GM15510 (cell line): ENCODE data around the gene NOXA1.

Source experiments
- POLR2A ChIP-seq: IDR thresholded peaks from 3 replicates; pipeline ENCODE4 v1.6.1; 2011; ENCODE audit warnings: borderline replicate concordance; ENCODE audit not compliant: insufficient read length; ENCODE audit errors: extremely low read depth

Gene NOXA1

DNA sequence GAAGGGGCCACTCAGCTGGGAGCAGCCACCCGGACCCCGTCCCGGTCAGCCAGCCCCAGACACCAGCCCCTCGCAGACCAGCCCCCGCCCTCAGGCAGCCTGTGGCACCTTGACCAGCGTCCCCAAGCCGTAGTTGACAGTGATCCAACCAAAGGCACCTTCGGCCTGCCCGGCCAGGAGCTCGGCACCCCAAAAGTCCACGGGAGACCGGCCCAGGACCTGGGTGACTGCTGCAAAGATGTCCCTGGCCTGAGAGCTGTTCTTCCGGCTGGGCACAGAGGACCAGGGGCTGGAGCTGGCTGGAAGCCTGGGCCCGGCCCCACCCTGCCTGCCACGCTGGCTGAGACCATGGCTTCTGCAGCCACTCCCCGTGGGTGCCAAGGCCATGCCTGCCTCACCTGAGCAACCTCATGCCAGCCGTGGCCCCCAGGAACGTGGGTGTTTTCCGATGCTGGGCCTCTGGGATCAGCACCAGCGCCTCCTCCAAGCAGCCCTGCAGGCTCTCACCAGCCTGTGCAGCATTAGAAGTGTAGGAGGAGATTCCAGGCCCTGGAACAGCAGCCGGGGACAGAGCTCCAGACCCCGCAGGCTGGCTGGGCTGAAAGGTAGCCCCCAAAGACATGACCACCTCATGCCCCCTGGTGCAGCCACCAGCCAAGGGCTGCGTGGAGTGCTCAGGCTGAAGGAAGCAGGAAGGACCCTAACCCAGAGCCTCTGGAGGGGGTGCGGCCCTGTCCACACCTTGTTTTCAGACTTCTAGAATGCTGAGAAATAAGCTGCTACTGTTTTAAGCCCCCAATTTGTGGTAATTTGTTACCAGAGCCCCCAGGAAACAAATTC, 13.8 kb downstream of the NOXA1 start:
- TF ChIP-seq POLR2A, result no peak

DNA sequence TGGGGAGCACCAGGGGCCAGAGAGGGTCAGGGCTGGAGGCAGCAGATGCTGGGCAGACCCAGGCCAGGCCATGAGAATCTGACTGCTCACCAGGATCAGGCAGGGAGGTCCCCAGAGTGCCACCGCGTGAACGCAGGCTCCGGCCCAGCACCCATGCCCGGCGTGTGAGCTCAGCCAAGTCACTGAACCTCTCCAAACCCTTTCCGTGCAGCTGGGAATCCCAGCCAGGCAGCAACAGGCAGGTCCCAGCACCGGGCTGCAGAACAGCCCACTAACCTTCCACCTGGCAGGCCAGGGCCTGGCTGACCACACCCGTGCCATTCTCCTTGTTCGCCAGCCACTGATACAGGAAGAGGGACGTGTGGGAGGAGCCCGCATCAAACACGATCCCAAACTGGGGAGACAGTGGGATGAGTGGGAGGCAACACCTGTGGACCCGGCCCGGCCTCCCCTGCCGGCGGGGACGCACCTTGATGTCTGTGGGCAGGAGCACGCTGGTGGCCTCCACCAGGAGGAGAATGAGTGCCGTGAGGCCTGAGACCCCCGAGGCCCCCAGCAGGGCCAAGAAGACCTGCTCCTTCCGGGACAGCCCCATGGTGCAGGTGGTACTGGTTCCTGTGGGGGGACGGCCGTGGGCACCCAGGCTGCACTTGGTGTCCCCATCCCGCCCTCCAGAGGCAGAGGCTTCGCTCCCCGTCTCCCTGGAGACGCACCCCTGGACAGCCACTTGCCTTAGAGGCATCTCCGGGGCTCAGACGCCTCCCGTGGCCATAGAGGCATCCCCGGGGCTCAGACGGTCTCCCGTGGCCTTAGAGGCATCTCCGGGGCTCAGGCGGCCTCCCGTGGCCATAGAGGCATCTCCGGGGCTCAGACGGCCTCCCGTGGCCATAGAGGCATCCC, 14.7 kb downstream of the NOXA1 start:
- TF ChIP-seq POLR2A, result no peak

DNA sequence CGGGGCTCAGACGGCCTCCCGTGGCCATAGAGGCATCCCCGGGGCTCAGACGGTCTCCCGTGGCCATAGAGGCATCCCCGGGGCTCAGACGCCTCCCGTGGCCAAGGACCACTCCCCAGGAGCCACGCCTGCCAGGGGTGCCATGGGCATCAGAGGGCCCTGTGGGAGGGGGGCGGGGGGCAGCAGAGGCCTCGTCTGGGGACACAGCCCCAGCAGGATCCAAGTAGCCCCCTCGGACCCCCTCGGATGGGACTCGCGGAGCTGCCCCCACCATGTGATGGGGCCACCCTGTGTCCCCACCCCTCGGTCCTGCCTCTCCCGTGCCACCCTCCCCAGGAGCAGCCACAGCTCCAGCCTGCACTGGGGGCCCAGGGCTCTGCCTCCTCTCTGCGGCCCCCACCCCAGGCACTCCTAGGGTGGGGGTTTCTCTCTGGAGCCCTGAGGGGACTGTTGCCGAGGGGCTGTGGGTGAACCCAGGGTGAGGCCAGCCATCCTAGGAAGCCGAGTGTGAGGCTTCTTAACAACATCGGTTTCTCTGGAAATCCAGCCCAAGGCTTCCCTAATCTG, 15.5 kb downstream of the NOXA1 start:
- no peak for TF ChIP-seq POLR2A

DNA sequence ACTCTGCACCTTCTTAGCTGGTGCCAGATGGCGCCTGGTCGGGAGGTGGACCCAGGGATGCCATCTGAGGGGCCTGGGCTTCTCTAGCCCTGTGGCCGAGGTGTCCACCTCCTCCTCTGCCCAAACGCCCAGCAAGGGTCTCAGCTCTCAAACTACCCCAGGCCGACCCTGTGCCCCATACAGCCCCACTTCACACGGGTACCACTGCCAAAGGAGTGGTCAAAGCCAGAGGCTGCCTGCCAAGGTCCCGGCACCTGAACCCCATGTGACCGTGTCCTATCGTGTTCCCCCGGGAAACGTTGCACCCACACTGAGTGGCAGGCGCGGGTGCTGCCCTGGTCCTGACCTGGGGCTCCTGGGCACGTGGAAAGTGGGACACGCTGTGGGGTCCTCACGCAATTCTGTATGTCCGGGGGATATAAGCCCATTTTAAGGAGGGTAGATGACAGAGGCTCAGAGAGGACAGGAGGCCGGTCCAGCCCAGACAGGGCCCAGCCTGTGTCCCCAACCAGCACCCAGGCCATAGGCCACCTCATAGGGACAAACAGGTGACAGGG, 16.0 kb downstream of the NOXA1 start:
- TF ChIP-seq POLR2A, result no peak

DNA sequence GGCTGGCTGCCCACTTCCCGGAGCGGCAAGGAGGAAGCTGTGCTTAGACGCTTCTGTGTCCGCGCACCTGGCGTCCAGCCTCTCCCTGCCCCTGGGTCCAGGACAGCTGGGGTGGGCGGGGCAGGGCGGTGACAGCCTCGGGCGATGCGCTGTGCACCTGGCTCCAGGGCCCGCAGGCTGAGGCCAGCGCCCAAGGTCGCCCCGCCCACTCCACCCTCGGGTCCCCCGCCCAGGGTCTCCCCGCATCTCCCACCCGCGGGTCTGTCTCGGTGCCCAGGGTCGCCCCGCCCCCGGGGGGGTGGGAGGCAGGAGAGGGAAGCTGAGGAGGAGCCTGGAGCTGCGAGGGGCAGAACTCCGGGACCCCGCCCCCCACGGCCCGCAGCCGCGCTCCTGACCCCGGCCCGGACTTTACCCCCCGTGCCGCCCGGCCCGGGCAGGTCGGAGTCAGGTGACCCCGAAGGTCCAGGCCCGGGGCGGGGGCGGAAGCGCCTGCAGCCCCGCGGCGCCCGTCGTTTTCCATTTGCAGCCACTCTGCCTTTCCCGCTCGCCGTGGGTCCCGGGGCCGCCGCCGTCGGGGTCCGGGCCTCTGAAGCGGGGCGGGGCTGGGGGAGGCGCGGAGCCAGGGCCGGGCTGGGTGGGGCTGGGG, 18.2 kb downstream of the NOXA1 start, which contains the start of gene ENTPD8:
Gene ENTPD8 (minus strand): TSS at position 69 of the 646 bp plus-strand sequence. CDS start 3,072 bp downstream, outside the sequence.
- TF ChIP-seq POLR2A, result no peak

DNA sequence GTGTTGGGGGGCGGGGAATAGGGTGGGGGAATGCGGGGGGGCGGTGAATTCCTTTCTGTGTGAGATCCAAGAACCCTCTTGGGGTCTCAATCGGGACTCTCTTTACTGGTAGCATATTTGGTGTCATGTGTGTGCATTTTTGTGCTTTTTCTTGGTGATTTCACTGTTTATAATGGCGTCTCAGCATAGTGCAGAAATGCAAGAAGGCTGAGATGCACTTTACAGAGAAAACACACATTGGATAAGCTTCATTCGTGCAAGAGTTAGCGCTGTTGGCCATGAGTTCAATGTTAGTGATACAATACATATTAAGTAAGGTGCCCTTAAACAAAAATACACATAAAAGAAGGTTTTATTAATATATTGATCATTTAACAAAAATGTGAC, 18.7 kb downstream of the NOXA1 start:
- no peak for TF ChIP-seq POLR2A

DNA sequence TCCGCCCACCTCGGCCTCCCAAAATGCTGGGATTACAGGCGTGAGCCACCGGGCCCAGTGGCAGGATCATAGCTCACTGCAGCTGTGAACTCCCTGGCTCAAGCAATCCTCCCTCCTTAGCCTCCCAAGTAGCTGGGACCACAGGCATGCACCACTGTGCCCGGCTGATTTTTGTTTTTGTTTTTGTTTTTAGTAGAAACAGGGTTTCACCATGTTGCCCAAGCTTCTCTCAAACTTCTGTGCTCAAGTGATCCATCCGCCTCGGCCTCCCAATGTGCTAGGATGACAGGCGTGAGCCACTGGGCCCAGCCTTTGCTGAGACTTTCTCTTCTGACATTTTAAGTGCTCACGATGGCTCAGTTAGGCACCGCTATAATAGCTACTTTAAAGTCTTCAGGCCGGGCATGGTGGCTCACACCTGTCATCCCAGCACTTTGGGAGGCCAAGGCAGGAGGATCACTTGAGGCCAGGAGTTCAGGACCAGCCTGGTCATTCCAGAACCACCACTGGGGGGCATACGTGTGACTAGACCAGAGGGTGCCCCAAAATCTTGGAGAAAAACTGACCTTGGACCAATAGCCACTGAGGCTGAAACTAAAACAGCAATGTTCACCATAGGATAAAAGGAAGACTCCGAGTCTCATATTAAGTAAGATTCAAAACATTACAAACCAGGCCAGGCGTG, 21.1 kb downstream of the NOXA1 start:
- TF ChIP-seq POLR2A, result no peak

DNA sequence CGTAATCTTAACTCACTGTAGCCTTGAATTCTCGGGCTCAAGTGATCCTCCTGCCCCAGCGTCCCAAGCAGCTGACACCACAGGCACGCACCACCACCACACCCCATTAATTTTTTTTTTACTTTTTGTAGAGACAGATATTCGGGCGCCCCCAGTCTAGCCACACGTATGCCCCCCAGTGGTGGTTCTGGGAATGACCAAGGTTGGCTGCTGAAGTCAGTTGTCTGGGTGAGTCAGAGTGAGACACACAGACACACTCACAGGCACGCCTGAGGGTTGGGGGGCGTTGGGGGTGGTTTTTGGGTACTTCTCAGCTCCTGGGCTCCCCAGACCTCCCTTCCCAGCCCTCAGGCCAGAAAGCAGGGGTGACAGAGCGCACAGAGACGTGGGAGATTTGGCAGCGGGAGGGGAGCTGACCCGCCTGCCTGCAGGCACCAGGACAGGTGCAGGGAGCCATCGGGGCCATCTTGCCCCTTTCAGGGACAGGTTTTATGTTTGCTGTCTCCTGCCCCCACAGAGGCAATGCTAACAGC, 22.1 kb downstream of the NOXA1 start:
- TF ChIP-seq POLR2A, result no peak

DNA sequence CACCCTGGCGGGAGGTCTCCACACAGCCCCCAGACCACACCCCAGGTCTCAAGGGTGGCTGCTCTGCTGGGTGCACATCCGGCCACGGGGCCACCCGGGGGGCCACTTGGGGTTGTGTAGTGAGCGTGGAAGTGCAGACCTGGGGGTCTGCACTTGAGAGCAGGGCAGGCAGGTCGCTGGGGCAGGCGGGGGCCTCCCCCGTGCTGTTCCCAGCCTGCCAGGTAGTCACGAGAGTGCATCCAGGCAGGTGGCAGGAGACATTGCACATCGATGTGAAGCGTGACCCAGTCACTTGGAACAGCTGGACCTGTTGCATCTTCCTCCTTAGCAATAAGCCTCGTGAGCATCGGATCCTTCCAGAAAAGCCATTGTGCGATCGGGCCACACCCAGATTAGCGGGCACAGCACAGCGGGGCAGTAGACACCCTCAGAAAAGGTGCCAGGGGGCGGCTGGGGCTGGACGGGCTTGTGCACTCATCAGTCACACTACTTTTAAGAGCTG, 22.8 kb downstream of the NOXA1 start:
- no peak for TF ChIP-seq POLR2A

DNA sequence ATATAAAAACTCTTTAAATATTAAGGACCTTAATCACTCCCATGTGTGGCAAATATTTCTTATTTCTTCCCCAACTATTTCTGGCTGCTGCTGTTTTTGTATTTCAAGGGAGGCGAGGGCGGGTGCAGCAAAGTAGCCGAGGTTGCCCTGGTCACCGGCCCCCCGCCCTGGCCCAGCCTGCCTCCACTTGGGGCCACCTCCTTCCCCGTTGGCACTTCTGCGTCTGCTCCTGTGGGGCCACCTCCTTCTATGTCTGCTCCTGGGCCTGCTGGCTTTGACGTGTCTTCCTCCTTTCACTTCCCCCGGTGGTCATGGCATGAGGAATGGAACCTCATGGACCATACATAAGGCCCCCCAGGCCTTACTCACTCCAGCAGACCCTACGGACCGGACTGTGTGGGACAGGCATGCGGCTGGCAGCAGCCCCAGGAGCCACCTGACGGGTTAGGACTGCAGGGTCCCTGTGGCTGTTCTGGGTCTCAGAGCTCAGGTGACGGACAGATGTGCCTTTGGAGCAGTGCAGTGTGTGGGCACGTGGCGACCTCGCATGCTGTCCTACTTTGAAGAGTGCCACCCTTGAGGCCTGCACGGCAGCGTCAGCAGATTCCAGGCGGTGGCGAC, 23.8 kb downstream of the NOXA1 start:
- no peak for TF ChIP-seq POLR2A

DNA sequence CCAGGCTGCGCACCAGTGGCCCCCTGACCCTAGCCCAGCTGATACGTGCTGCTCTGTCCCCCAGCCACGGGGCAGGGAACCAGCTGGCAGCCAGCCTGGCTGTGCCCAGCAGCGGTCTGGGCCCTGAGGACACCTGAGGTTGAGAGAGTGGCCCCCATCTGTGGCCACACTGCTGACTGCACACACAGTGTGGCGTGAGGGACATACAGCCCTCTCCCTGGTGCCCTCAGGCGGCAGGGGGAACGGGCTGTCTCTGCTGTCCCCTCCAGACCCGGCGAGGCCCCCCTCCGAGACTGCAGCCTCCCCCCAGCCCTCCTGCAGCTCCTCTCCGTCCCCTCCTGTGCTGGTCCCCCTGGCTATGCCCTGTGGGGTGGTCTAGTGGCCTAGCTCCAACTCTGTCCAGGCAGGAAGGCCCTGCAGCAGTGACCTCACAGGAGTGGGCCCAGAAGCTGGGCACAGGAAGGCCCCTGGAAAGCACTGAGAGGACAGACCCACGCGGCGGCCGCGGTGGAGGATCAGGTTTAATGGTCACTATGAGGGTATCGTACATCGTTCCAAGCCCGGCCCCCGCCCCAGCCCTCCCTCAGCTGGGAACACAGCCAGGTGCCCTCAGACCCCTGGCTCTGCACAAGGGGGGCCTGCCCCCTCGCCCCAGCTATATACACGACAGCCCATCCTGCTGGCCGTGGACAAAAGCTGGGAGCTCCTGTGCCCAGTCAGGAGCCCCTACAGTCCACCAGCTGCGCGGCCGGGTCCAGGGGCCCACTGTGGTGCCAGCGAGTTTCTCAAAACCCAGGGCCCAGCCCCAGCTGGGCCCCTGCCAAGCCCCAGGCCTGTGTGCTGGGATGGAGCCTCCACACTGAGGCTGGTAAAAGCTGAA, 24.8 kb downstream of the NOXA1 start:
- TF ChIP-seq POLR2A, result no peak

DNA sequence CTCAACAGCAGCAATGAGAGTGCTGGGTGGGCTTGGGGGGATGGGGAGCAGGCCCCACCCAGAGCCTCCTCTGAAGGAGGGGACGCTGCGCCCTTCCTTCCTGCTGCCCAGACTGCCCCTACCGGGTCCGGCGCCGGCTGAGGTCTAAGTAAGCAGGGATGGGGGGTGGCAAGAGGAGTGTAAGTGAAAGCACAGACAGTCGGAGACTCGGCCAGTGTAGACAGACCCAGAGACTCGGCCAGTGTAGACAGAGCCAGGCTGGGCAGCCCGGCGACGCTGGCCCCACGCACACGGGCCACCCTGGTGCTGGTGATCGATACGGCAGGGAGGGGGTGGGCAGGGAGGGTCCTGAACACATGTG, 25.4 kb downstream of the NOXA1 start:
- no peak for TF ChIP-seq POLR2A

DNA sequence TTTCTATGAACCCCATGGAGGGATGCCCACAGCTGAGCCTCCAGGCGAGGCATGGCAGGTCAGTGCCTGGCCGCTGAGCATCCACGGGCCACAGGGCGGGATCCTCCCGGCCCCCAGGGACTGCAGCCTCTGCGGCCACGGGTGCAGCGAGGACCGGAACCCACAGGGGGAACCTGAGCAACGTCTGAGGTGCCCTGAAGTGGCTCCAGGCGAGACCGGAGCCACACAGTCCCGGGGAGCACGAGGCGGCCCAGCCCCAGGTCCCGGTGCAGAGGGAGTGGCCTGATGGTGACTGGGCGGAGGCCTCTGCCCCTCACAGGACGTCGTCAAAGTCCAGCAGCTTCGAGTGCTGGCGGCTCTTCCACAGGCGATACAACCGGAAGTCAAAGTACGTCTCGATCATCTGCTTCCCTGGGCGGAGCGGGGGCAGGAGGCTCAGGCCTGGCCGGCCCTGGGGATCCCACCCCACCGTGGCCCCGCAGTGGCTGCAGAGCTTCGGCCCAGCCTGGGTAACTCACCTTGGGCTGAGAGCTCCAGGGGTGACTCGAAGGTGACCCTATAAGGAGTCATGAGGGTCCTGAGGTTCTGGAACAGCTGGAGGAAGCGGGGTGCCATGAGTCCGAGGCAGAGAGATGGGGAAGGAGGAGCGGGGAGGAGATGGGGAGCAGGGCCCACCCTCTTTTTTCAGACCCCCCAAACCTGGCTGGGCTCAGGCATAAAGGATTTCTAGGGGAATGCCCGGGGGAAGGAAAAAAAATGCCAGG, 26.1 kb downstream of the NOXA1 start:
- no peak for TF ChIP-seq POLR2A
